Large intestine (tissue), 12 donors: Measurements from ENCODE around the gene NSUN6. TPM values are rescaled to one million over a fixed set of nuclear protein-coding genes. Genes with fewer than 3 reads are reported as not detected.

Source experiments
- DNase-seq, 2 donors: peaks; one replicate each; pipeline versions ENCODE4 v3.0.0 to v3.0.0-alpha.2; 2013
- H3K27ac ChIP-seq: one replicate; pipeline ENCODE4 v1.5.1; 2013; ENCODE audit warnings: low read length
- H3K27me3 ChIP-seq: 2 replicates; pipeline ENCODE4 v1.6.1; 2013; ENCODE audit warnings: low read length; ENCODE audit not compliant: control insufficient read depth, insufficient read depth
- H3K36me3 ChIP-seq: 2 replicates; pipeline ENCODE4 v1.6.1; 2013; ENCODE audit warnings: low read length; ENCODE audit not compliant: control insufficient read depth, insufficient read depth
- H3K4me1 ChIP-seq: one replicate; pipeline ENCODE4 v1.6.1; 2013; ENCODE audit warnings: low read length; ENCODE audit not compliant: control insufficient read depth, insufficient read depth
- H3K4me3 ChIP-seq: one replicate; pipeline ENCODE4 v1.5.1; 2013; ENCODE audit warnings: low read length
- H3K9me3 ChIP-seq: one replicate; pipeline ENCODE4 v1.6.1; 2013; ENCODE audit warnings: mild to moderate bottlenecking, low read depth, low read length, moderate library complexity; ENCODE audit not compliant: control insufficient read depth
- WGBS: methylation state at CpG from one replicate; pipeline ENCODE4 v1.1.5; 2013; ENCODE audit warnings: low lambda C conversion rate; ENCODE audit not compliant: insufficient coverage; 5-methylcytosine and 5-hydroxymethylcytosine counted together
- long read RNA-seq, 11 donors: transcript quantifications; one replicate each; lab custom pipeline, GENCODE V29; 2026
- polyA plus RNA-seq: library from polyadenylated mRNA; unstranded; fragments of 120-200 nt; gene quantifications from one replicate; pipeline ENCODE4 v1.2.1, GENCODE V29; 2013

Gene NSUN6
- polyA plus RNA-seq: 30.8 TPM
- long read RNA-seq, donor 1, partial matches to known transcripts: 8 of 8 reads
- long read RNA-seq, donor 1, other reads (novel, unspliced or antisense): 0 of 8 reads
- long read RNA-seq, donor 2, partial matches to known transcripts: 20 of 41 reads
- long read RNA-seq, donor 2, other reads (novel, unspliced or antisense): 16 of 41 reads
- long read RNA-seq, donor 3: 0 reads
- long read RNA-seq, donor 4: 0 reads
- long read RNA-seq, donor 5, partial matches to known transcripts: 0 of 2 reads
- long read RNA-seq, donor 5, other reads (novel, unspliced or antisense): 0 of 2 reads
- long read RNA-seq, donor 6, partial matches to known transcripts: 0 of 1 reads
- long read RNA-seq, donor 6, other reads (novel, unspliced or antisense): 0 of 1 reads
- long read RNA-seq, donor 7, partial matches to known transcripts: 0 of 1 reads
- long read RNA-seq, donor 7, other reads (novel, unspliced or antisense): 0 of 1 reads
- long read RNA-seq, donor 8, partial matches to known transcripts: 16 of 21 reads
- long read RNA-seq, donor 8, other reads (novel, unspliced or antisense): 0 of 21 reads
- long read RNA-seq, donor 9, partial matches to known transcripts: 11 of 14 reads
- long read RNA-seq, donor 9, other reads (novel, unspliced or antisense): 0 of 14 reads
- long read RNA-seq, donor 10, partial matches to known transcripts: 18 of 40 reads
- long read RNA-seq, donor 10, other reads (novel, unspliced or antisense): 17 of 40 reads
- long read RNA-seq, donor 11, partial matches to known transcripts: 0 of 17 reads
- long read RNA-seq, donor 11, other reads (novel, unspliced or antisense): 16 of 17 reads

- 20% methylated on average over 1 of the region's 39 CpGs for WGBS
- Histone ChIP-seq H3K9me3 (no peaks in the 10 kb centered on the region), H3K4me3 (peak within 1 kb of the TSS; percentile 89), H3K27me3 (no peaks in the 10 kb centered on the region), H3K27ac (peak within 1 kb of the TSS; percentile 88), H3K4me1 (no peaks in the 10 kb centered on the region), H3K36me3 (peaks cover 7% of the 10 kb centered on the region)
- peak; percentile 92 to 95 for DNase-seq
Measured at GRCh38 chr10:18651324-18652007, at the start of gene NSUN6. NSUN6 (minus strand) TSS chr10:18651587; CDS start chr10:18651203, 384 bp downstream.

- 33% methylated on average over 1 of the region's 6 CpGs for WGBS
- H3K4me1 ChIP-seq: peaks cover 5% of the 10 kb centered on the region
Measured at GRCh38 chr10:18699849-18700840, 48.8 kb upstream of the NSUN6 start.

GRCh38 chr10:18690541-18690940 lies 39.2 kb upstream of the NSUN6 start:
- no CpG with 5 or more reads among the region's 6 CpGs for WGBS

More at GRCh38 chr10:18699849-18700840, 48.8 kb upstream of the NSUN6 start:
- DNase-seq: peak in 1 of 2 donors; percentile 23
- Histone ChIP-seq H3K27me3 (no peaks in the 10 kb centered on the region), H3K27ac (no peak overlapping the region), H3K36me3 (no peaks in the 10 kb centered on the region), H3K9me3 (peaks cover 3% of the 10 kb centered on the region), H3K4me3 (no peak overlapping the region)

GRCh38 chr10:18689498-18689897 lies 38.1 kb upstream of the NSUN6 start:
- H3K27me3 ChIP-seq: no peaks in the 10 kb centered on the region
- peak in 1 of 2 donors; percentile 9 for DNase-seq
- no peaks in the 10 kb centered on the region for H3K36me3 ChIP-seq
- WGBS: 0% methylated on average over 1 of the region's 3 CpGs
- no peaks in the 10 kb centered on the region for H3K4me1 ChIP-seq
- no peaks in the 10 kb centered on the region for H3K9me3 ChIP-seq
- H3K27ac ChIP-seq: no peak overlapping the region
- H3K4me3 ChIP-seq: no peak overlapping the region

More at GRCh38 chr10:18690541-18690940, 39.2 kb upstream of the NSUN6 start:
- DNase-seq: no peak
- Histone ChIP-seq H3K27ac (no peak overlapping the region), H3K4me3 (no peak overlapping the region), H3K9me3 (no peaks in the 10 kb centered on the region), H3K27me3 (no peaks in the 10 kb centered on the region), H3K4me1 (no peaks in the 10 kb centered on the region), H3K36me3 (no peaks in the 10 kb centered on the region)

- H3K27ac ChIP-seq: no peak overlapping the region
- no peaks in the 10 kb centered on the region for H3K36me3 ChIP-seq
- H3K4me1 ChIP-seq: no peaks in the 10 kb centered on the region
- no peak overlapping the region for H3K4me3 ChIP-seq
- WGBS: 88% methylated on average over 4 of the region's 5 CpGs
- no peak for DNase-seq
- H3K9me3 ChIP-seq: no peaks in the 10 kb centered on the region
- H3K27me3 ChIP-seq: no peaks in the 10 kb centered on the region
Measured at GRCh38 chr10:18687706-18688105, 36.3 kb upstream of the NSUN6 start.

- Histone ChIP-seq H3K4me3 (no peak overlapping the region), H3K4me1 (no peaks in the 10 kb centered on the region), H3K27ac (no peak overlapping the region), H3K36me3 (no peaks in the 10 kb centered on the region), H3K27me3 (no peaks in the 10 kb centered on the region), H3K9me3 (no peaks in the 10 kb centered on the region)
- no CpG with 5 or more reads among the region's 7 CpGs for WGBS
- peak in 1 of 2 donors; percentile 27 for DNase-seq
Measured at GRCh38 chr10:18687195-18687594, 35.8 kb upstream of the NSUN6 start.

GRCh38 chr10:18685555-18685954 lies 34.2 kb upstream of the NSUN6 start:
- WGBS: 40% methylated on average over 1 of the region's 7 CpGs
- no peak for DNase-seq
- H3K27ac ChIP-seq: no peak overlapping the region
- H3K4me1 ChIP-seq: no peaks in the 10 kb centered on the region
- no peaks in the 10 kb centered on the region for H3K36me3 ChIP-seq
- no peaks in the 10 kb centered on the region for H3K9me3 ChIP-seq
- H3K27me3 ChIP-seq: no peaks in the 10 kb centered on the region
- no peak overlapping the region for H3K4me3 ChIP-seq

GRCh38 chr10:18684953-18685352 lies 33.6 kb upstream of the NSUN6 start:
- Histone ChIP-seq H3K27ac (no peak overlapping the region), H3K36me3 (no peaks in the 10 kb centered on the region), H3K4me1 (no peaks in the 10 kb centered on the region), H3K4me3 (no peak overlapping the region), H3K27me3 (no peaks in the 10 kb centered on the region), H3K9me3 (no peaks in the 10 kb centered on the region)
- no CpG with 5 or more reads among the region's 3 CpGs for WGBS
- no peak for DNase-seq

- H3K4me1 ChIP-seq: no peaks in the 10 kb centered on the region
- H3K9me3 ChIP-seq: no peaks in the 10 kb centered on the region
- H3K36me3 ChIP-seq: no peaks in the 10 kb centered on the region
- no peak for DNase-seq
- no peak overlapping the region for H3K4me3 ChIP-seq
- WGBS: no CpG with 5 or more reads among the region's 1 CpG
- H3K27ac ChIP-seq: no peak overlapping the region
- H3K27me3 ChIP-seq: no peaks in the 10 kb centered on the region
Measured at GRCh38 chr10:18684416-18684815, 33.0 kb upstream of the NSUN6 start.
